ENCODE results near the gene C1QTNF6.
A peak's percentile ranks its signal among the peaks of the same experiment; 100 is the strongest.
"Not testable (repeated sequence)": the region's sequence is repeated elsewhere in the genome, so short reads cannot be mapped to it uniquely, and the experiment has no call there.

Gene C1QTNF6

DNA sequence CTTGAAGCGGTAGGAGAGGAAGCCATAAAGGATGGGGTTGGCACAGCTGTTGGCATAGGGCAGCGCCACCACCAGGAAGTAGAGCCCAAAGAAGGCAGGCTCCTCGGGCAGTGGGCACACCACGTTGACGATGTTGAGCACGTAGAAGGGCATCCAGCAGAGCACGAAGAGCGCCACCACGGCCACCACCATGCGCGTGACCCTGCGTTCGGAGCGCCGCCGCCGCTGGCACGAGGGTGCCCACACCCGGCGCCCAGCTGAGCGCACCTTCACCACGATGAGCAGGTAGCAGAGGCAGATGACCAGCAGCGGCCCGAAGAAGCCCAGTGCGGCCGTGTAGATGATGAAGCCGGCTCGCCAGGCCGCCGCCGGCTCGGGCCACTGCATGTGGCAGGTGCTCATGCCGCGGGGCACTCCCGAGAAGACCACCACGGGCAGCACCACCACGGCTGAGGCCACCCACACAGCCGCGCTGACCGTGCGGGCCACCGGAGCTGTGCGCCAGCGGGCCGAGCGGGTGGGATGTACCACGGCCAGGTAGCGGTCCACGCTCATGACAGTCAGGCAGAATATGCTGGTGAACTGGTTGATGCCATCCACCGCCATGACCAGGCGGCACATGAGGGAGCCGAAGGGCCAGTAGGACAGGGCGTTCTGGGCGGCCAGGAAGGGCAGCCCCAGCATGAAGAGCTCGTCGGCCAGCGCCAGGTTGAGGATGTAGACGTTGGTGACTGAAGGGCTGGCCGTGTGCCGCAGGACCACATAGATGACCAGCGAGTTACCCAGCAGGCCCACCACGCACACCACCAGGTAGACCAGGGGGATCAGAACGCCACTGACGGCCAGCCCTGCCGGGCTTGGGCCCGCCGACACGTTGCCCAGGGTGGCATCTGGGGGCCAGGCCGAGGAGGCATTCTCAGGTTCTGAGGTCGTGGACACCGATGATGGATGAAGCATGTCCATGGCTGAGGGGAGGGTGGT lies 19.1 kb upstream of the C1QTNF6 start:
- DNase-seq = peak; percentile 20

DNA sequence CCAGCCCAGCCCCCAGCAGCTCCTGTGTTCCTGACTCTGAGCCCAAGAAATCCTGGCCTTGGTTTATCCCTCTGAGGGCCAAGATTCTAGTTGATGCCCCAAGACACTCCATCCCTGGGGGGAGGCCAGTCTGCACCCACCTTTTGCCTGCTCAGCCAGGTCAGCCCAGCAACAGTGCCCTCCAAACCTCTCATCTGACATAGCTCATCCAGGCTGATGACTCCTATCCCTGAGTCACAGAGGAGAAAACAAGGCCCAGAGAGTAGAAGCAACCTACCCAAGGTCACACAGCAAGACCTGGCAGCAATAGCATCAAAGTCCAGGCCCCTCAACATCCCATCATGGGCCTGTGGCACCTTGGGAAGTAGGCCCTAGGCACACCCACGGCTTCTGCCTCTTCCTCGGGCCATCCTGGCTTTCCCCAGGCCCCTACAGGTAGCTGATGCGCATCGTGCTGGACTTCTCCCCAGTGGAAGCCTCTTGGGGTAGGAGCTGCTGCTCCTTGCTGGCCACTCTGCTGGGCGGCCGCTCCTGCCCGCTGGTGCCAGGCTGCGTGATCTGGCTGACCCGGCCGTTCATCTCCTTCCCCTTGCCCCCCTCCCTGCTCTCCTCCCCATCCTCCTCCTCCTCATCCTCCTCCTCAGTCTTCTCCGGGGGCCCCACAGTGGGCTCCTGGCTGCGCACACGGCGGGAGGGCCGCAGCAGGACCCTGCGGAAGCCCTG lies 18.2 kb upstream of the C1QTNF6 start:
- DNase-seq = no peak

DNA sequence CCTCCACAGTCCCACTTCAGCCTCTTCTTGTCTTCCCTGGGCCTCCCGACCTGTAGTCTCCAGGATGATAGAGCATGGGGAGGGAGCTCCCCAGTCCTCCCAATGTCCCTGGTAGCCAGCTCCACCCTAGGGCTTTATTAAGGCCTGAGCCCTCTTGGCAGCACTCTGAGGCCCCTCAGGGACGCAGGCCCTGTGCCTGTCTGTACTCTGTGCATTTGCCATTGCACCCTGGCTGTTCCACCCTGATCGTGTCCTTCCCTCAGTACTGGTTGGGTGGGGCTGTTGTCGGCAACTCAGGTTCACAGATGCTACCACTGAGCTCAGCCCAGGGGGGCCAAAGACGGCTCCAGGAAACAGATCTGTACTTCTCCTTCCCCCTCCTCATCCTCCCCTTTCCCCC lies 17.0 kb upstream of the C1QTNF6 start:
- peak; percentile 21 for DNase-seq

DNA sequence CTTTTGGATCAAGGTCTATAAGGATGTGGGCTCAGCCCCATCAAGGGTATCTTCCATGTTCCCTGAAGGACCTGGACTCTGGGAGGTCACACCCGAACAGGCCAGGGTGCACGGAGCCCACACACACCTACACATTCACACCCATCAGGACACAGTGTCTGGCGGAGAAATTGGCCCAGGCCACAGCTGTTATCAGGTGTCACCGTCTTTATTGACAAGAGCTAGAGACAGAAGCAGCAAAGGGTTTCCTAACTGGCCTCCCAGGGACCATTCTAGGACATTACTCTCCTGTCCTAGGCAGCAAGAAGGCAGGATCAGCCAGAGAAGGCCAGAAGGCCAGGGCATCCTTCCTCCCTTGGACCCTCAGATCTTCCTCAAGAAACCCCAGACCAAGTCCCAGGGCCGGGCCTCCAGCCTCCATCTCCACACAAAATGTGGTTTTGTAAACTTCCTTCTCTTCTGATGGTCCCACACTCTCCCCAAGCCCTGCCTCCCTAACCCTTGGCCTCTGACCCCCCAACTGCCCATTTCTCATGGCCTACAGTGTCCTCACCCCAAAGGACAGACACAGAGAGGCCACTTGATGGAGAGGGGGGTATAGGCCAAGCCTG lies 16.1 kb upstream of the C1QTNF6 start:
- DNase-seq = peak; percentile 12

DNA sequence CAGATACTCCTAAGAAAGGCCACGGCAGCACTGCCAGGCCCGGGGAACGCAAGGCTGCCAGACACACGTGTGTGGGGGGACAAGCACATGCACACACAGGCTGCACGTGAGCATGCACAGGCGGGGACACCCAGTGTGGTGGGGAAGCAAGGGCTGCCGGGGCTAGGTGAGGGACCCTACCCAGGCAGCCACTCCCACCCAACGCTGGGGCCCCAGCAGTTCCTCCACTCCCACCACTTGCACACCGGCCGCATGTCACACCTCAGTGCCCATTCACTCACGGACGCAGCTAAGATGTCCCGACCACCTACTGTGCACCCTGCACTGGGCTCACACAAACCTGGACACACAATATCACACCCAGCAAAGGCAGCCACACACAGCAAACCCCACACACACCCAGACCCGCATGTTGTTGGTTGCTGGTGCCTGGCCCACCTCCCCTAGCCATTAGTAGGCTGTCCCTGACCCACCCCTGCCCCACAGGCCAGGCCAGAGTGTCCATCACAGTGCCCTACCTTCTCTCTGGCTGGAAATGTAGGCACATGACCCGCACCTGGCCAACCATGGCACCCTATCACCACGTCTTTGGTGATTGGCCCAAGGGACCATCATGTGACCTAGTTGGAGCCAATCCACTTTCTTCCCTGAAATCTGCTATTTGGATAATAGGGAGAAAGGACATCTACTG lies 15.5 kb upstream of the C1QTNF6 start:
- DNase-seq = peak; percentile 16

DNA sequence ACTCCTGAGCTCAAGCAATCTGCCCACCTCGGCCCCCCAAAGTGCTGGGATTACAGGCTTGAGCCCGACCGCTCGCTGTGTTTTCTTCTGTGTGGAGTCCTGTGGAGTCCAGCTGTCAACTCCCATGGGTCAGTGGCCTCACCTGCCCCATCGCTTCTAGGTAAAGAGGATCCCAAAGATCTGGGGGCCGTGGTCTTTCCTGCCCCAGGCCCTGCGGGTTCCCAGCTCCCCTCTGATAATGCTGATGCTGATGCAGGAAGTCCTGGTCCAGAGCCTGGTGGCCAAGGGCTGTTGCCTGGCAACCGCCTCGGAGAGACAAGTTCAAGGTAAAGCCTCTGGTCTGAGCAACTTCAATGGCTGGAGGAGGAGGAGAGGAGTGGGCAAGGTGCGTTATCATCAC lies 14.7 kb upstream of the C1QTNF6 start:
- no peak for DNase-seq

DNA sequence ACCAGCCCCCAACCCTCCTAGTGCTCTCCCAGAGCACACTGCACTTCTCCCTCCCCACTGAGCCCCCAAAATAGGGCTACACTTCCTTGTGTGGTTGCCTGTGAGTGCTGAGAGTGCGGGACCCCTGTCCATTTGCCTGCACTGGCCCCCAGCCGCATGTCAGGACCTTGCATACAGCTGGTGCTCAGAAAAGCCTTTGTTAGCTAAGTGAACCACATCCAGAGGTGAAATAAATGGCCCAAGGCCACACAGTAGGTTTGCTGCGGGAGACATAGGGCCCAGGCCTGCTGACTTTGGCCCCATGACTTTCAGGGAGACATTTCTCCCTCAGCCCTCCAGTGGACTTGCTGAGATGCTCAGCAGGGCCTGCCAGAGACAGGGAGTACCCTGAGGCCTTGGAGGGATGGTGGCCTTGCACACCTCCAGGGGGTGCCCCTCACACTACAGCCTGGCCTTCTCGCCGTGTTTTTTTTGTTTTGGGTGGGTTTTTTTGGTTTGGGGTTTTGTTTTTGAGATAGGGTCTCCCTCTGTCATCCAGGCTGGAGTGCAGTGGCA lies 14.0 kb upstream of the C1QTNF6 start:
- DNase-seq = peak; percentile 22

DNA sequence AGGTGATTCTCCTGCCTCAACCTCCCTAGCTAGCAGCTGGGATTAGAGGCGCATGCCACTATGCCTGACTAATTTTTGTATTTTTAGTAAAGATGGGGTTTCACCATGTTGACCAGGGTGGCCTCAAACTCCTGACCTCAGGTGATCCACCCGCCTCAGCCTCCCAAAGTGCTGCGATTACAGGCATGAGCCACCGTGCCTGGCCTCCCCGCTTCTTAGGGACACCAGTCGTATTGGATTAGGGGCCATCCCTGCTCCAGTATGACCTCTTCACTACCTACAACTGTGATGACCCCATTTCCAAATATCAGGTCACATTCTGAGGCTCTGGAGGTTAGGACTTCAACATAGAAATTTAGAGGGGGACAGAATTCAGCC lies 13.4 kb upstream of the C1QTNF6 start:
- not testable (repeated sequence) for DNase-seq

DNA sequence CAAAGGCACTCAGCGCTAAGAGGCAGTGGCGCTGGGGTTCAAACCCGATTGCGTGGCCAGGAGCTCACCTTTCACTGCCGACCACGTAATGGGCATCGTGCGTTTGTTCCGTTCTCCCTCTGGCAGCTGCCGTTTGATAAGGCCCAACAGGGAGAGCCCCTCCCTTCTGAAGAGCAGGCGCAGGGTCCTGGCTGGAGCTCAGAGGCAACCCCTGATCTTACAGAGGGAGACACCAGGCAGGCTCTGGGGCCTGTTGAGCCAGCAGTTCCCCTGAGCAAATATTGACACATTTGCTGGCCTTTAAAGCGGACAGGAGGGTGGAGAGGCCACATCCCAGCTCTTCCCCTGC lies 11.7 kb upstream of the C1QTNF6 start:
- no peak for DNase-seq

DNA sequence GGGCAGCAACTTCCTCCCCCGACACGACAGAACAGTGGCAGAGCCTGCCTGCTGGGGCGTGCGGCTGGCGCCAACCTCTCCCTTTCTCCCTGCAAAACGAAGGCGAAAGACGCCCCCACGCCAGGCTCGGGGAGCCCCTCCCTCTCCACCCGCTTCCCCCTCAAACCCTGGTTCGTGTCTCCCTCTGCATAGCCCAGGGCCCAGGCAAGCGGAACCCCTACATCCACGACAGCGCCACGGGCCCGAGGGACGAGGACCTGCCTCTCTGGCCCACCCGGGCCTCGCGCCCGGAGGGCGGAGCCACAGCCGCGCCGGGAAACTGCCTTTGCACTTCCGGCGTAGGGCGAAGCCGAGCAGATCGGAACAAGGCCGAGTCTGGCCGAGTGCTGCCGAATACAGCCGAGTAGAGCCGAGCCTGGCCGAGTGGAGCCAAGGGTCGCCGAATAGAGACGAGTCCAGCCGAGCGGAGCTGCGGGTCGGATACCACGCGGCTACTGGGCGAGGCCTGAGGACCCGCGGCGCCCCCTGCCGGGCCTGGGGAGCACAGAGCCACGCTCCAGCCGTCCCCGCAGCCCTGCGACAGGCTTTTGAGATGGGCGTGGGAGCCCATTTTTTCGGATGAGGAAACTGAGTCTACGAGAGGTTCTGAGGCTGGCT lies 11.2 kb upstream of the C1QTNF6 start:
- peak; percentile 100 for DNase-seq

DNA sequence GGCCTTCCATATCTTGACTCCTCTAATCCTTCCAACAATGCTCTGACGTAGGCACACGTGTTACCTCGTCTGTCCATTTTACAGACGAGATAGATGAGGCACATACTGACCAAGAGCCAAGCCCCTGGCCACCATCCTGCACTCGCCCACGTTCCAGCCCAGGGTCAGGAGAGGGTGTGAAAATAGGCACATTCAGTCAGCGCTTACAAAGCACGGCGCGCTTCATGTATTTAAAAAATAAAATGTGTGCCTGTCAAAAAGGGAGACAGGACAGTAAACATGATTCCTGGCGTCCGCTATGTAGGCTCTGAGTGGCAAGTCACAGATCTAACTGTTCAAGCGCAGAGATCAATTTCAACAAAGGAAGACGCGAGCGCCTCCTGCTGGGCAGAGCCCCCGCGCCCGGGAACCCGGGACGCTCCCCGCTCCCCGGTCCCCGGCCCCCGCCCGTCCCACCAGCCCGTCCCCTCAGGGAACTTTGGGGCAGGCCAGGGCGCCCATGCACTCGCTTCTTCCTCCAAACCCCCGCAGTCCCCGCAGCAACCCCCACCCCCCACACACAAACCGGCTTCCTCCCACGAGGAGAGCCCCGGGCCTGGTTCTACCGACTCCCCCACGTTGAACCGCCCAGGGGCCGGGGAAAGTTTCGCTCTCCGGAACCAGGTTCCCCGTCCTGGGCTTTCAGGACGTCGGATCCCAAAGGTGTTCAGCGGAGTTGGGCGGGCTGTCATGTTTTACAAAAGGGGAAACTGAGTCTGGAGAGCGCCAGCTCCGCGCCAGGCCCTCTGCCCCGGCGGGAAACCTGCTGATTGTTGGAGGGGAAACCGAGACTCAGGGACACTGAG lies 10.4 kb upstream of the C1QTNF6 start:
- peak; percentile 90 for DNase-seq

DNA sequence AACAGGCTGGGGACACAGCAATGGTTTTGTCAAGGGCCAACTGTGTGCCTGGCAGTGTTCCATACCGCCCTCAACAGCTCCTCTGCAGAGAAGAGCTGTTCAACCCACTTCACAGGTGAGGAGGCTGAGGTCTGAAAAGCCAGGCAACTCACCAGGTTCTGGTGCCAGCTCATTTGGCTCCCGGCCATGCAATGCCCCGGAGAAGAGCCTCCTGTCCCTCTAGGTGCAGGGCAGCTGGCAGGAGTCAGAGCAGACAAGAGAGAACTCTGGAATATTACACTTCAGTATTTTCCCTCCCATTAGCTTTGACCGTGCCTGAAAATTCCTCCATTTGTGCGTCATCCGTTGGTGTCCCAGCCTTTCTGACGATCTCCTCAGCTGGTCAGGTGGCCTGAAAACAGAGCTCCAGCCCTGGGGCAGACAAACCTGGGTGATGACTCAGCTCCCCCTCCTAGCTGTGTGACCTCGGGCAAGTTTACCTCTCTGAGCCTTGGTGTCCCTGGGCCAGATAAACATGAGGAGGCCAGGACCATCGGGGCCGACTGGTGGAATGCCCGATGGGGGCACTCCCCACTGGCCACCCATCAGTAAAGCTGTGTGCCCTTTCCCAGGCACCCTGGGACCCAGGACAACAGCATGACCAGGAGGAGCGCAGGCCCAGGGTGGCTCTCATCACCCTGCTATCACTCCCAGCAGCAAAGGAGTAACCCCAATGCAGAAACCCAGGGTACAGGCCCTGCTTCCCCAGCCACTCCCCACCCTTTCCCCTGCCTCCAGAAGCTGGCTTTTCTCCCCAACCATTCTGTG lies 9.6 kb upstream of the C1QTNF6 start:
- peak; percentile 32 for DNase-seq

DNA sequence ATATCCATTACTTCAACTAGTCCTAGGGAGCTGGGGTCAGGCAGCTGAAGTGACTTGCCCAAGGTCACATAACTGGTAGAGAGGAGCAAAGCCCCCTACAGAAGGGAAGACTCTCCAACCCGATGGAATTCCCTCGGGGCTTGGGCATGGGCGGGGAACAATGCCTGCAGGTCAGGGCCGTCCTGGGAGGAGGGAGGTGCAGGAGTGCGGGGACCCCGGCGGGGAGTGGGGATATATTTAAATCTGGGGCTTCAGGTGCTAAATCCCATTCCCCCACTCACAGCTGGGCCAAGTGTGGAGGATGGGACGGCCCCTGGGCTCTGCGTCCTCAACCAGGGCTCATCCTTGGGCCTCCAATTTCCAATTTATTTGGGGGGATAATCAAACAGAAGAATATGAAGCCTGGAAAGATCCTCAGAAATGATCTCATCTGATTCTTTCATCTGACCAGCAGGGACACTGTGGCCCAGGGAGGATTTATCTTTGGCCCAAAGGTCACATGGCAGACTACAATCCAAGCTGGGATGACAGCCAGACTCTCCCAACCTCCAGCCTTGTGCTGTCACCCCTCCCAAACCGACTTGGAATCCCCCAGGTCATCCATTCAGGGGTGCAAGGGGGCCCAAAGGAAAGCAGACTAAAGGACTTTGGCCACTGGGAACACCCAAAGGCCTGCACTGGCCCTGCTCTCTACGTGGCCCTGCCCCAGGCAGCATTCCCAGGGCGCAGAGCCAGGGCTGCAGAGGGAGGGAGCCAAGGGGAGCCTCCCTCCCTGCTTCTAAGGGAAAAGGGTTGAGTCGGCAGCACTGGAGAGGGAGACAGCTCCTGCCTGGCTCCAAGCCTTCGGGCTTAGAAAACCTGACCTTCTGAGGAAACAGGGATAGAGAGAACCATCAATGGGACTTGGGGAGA lies 8.7 kb upstream of the C1QTNF6 start:
- peak; percentile 81 for DNase-seq

DNA sequence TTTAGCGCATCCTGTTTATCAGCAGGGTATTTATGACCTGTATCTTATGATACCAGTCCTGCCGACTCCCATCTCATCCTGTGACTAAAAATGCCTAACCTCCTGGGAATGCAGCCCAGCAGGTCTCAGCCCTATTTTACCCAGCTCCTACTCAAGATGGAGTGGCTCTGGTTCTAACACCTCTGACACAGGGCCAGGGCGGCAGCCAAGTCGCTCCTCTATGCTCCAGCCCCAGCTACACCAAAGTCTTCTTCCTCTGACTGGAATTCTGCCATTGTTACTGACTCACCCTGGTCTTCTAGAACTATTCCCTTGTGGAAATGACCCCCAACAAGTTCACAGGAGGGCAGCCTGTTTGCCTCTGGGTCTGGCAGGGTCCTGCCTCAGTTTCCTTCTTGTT lies 7.9 kb upstream of the C1QTNF6 start:
- peak; percentile 16 for DNase-seq

DNA sequence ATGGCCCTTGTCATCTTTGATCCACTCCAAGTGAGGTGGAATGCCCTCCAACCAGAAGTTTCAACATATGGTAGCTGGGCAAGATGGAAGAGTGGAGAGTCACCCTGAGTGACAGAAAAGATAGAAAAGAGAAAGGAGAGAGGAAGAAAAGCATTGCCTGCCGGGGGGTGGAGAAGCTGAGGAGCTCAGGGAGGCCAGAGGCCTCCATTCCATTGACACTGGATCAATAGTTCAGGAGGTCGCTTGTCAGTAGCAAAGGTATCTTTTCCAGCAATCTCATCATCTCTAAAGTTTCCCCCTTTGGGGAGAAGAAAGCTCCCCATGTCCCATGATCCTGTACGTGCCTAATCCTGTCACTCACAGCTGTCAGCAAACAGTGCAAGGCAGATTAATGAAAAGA lies 6.7 kb upstream of the C1QTNF6 start:
- DNase-seq = no peak

DNA sequence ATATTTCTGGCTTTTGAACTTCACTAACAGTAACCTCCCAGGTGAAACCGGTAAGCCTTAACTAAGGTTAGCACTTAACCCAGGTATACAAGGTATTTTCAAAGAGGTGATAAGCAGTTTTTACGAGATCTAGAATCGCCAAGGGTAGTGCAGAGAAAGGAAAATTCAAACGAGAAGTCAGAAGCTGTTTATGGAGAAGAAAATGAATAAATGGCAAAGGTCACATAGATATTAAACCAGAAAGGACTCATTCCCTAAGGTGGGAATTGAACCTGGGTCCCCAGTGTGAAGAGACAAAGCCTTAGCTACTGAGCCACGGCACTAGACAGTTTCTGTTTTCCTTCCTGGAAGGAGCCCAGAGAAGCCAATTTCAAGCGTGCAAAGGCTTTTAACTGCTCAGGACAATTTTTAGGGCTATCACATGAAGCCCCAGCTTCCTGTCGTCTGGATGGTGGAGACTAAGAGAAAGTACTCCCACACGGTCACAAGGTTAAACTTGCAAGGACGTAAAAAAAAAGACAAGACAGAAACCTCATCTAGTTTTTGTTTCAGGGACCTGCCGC lies 5.7 kb upstream of the C1QTNF6 start:
- peak; percentile 28 for DNase-seq

DNA sequence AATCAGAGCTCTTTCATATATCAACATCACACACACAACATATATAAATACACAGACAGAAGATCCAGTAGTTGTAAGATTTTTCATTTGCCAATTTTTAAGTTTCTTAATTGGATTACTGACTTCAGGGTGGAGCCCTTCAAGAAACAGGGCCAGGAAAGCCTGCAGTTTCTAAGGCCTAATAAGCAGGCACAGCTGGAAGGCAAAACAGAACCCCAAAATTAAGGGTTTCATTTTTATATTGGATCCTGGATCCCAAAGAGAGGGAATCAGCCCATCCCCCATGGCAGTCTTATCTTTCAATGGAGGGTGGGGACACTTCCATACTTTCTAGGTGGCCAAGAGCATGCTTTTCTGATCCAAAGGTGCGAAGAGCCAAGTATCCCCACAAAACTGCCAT lies 4.7 kb upstream of the C1QTNF6 start:
- no peak for DNase-seq

DNA sequence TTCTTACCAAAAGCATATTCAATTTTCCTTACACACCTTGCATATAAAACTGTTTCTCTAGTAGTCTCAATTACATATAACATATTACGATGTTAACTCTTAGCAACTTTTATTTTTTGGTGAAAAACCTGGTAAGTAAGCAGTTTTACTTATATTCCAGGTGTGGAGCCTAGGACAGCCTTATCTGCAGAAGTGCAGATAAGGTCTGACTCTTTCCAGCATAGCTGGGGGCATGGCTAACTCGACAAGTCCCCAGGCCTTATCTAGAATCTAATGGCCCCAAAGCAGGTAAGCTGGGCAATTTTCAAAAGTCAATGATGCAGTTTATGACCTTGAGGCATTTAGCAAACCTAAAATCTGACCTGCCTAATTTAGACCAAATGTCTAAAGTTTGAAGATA lies 4.2 kb upstream of the C1QTNF6 start:
- no peak for DNase-seq

DNA sequence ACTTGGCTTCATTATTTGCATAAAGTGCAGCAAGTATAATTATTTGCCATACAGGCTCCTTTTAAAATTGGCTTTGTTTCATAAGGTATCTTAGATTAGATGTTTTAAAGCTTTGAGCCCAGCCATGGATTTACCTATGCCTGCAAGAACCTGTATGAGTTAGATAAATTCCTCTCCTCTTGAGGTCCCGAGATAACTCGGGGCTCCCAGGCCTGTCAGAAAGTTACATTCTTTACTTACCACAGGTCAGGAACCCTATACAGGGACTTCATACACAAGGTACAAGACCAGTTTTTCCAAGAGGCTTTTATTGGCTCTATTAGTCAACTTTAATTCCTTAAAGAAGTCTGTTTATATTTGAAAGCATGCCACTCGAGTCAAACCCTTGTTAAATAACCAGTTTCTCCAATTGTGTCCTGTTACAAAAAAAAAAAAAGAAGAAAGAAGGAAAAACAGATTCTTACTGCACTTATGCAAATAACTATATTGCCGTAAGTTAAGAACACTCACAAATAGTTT lies 2.3 kb upstream of the C1QTNF6 start:
- no peak for DNase-seq
